Neuronal stem cell (in vitro differentiated cells): ENCODE results near the gene COPG2.

ENCODE experiments used
- DNase-seq: peaks from one replicate; pipeline ENCODE4 v3.0.0-alpha.2; 2013; ENCODE audit warnings: low spot score
- H2AFZ ChIP-seq: one replicate; pipeline ENCODE4 v1.6.1; 2013; ENCODE audit warnings: mild to moderate bottlenecking, low read length, inconsistent platforms
- H2AK5ac ChIP-seq: 2 replicates; pipeline ENCODE4 v1.6.1; 2013; ENCODE audit warnings: low read depth, mild to moderate bottlenecking, inconsistent platforms, low read length, moderate library complexity, mixed read lengths
- H2BK120ac ChIP-seq: 2 replicates; pipeline ENCODE4 v1.6.1; 2013; ENCODE audit warnings: low read depth, mild to moderate bottlenecking, inconsistent platforms, low read length, moderate library complexity, mixed read lengths
- H2BK12ac ChIP-seq: one replicate; pipeline ENCODE4 v1.6.1; 2013; ENCODE audit warnings: low read length, inconsistent platforms
- H2BK15ac ChIP-seq: 2 replicates; pipeline ENCODE4 v1.6.1; 2013; ENCODE audit warnings: mild to moderate bottlenecking, low read length, inconsistent platforms, mixed read lengths
- H2BK5ac ChIP-seq: one replicate; pipeline ENCODE4 v1.6.1; 2013; ENCODE audit warnings: inconsistent platforms, mild to moderate bottlenecking, low read length, moderate library complexity
- H3K14ac ChIP-seq: one replicate; pipeline ENCODE4 v1.6.1; 2013; ENCODE audit warnings: low read length, inconsistent platforms
- H3K18ac ChIP-seq: 2 replicates; pipeline ENCODE4 v1.6.1; 2013; ENCODE audit warnings: low read length, inconsistent platforms
- H3K23ac ChIP-seq: 2 replicates; pipeline ENCODE4 v1.6.1; 2013; ENCODE audit warnings: low read depth, mild to moderate bottlenecking, mixed read lengths, low read length, inconsistent platforms; ENCODE audit not compliant: poor library complexity
- H3K27ac ChIP-seq: replicated peaks from 3 replicates; pipeline ENCODE4 v1.5.1; 2013; ENCODE audit warnings: low read length, inconsistent platforms
- H3K27me3 ChIP-seq, 3 experiments: 2 replicates each; pipeline ENCODE4 v1.6.1; 2013; ENCODE audit warnings: low read length in 3 of 3, mild to moderate bottlenecking in 2 of 3, inconsistent platforms in 1 of 3, low read depth in 1 of 3, mixed read lengths in 1 of 3, moderate library complexity in 1 of 3; ENCODE audit not compliant: control insufficient read depth in 3 of 3, insufficient read depth in 3 of 3
- H3K36me3 ChIP-seq, 2 donors: replicated peaks in 1 of 2; 2 replicates each; pipeline ENCODE4 v1.6.1; 2013; ENCODE audit warnings: low read length in 2 of 2; ENCODE audit not compliant: control insufficient read depth in 2 of 2, insufficient read depth in 2 of 2
- H3K4ac ChIP-seq: 2 replicates; pipeline ENCODE4 v1.6.1; 2013; ENCODE audit warnings: inconsistent platforms, mild to moderate bottlenecking, low read length, moderate library complexity
- H3K4me1 ChIP-seq, 2 donors: 1 replicate in 1 of 2; 2 replicates in 1 of 2; pipeline ENCODE4 v1.6.1; 2013; ENCODE audit warnings: low read length in 2 of 2, low read depth in 1 of 2; ENCODE audit not compliant: control insufficient read depth in 2 of 2, insufficient read depth in 1 of 2
- H3K4me2 ChIP-seq: one replicate; pipeline ENCODE4 v1.6.1; 2013; ENCODE audit warnings: mild to moderate bottlenecking, low read length, inconsistent platforms; ENCODE audit not compliant: insufficient read depth, poor library complexity, severe bottlenecking
- H3K4me3 ChIP-seq, 2 donors: 2 replicates each; pipeline ENCODE4 v1.5.1; 2013; ENCODE audit warnings: low read length in 2 of 2, mild to moderate bottlenecking in 2 of 2, inconsistent platforms in 1 of 2, moderate library complexity in 1 of 2
- H3K79me1 ChIP-seq: one replicate; pipeline ENCODE4 v1.6.1; 2013; ENCODE audit warnings: low read depth, mild to moderate bottlenecking, inconsistent platforms, low read length, moderate library complexity
- H3K9ac ChIP-seq: one replicate; pipeline ENCODE4 v1.6.1; 2013; ENCODE audit warnings: mild to moderate bottlenecking, low read depth, low read length, inconsistent platforms; ENCODE audit not compliant: poor library complexity
- H3K9me3 ChIP-seq, 2 donors: replicated peaks in 1 of 2; 2 replicates each; pipeline versions ENCODE3 to v1.6.1; 2013; ENCODE audit warnings: low read length in 2 of 2, mild to moderate bottlenecking in 2 of 2, inconsistent platforms in 1 of 2, low read depth in 1 of 2, mixed read lengths in 1 of 2, moderate library complexity in 1 of 2; ENCODE audit not compliant: control insufficient read depth in 2 of 2, insufficient read depth in 1 of 2
- H4K8ac ChIP-seq: one replicate; pipeline ENCODE4 v1.6.1; 2013; ENCODE audit warnings: low read depth, mild to moderate bottlenecking, inconsistent platforms, low read length, moderate library complexity
- H4K91ac ChIP-seq: one replicate; pipeline ENCODE4 v1.6.1; 2013; ENCODE audit warnings: low read length, low read depth, mild to moderate bottlenecking, inconsistent platforms; ENCODE audit not compliant: poor library complexity
- WGBS, 2 donors: extraction: QIAGEN DNeasy Blood & Tissue Kit; methylation state at CpG; one replicate each; pipeline ENCODE4 v1.1.7; 2013; ENCODE audit warnings: missing lambda C conversion rate in 2 of 2, mixed read lengths in 1 of 2; ENCODE audit not compliant: insufficient read length in 2 of 2, insufficient replicate concordance in 1 of 2; ENCODE audit errors: extremely low coverage in 2 of 2; 5-methylcytosine and 5-hydroxymethylcytosine counted together

COPG2 gene

GRCh38 chr7:130669085-130669700 is 645 bp upstream of the COPG2 start:
- H3K27ac ChIP-seq = no peak overlapping the region
- peak overlapping the region; percentile 78 for H3K9ac ChIP-seq

GRCh38 chr7:130667593-130668257 is 823 bp downstream of the COPG2 start:
- Histone ChIP-seq H3K4me2 (peak overlapping the region; percentile 45), H2BK5ac (peak overlapping the region; percentile 7), H3K18ac (no peak overlapping the region), H3K4ac (no peak overlapping the region), H3K4me3 (peak overlapping the region; percentile 97 to 99), H2BK15ac (no peak overlapping the region), H2BK120ac (no peak overlapping the region), H3K79me1 (no peaks in the 10 kb centered on the region), H3K27me3 (no peaks in the 10 kb centered on the region), H3K9me3 (no peaks in the 10 kb centered on the region), H3K4me1 (peaks cover 0 to 10% of the 10 kb centered on the region in 2 donors), H3K14ac (peak overlapping the region; percentile 10), H4K8ac (no peak overlapping the region), H3K9ac (peak overlapping the region; percentile 90), H4K91ac (no peak overlapping the region), H3K36me3 (peaks cover 0 to 41% of the 10 kb centered on the region in 2 donors), H2BK12ac (no peak overlapping the region), H3K23ac (peak overlapping the region; percentile 92), H3K27ac (peak overlapping the region; percentile 1), H2AK5ac (no peak overlapping the region), H2AFZ (peak overlapping the region; percentile 96)
- no CpG with 5 or more reads among the region's 19 CpGs for WGBS, 2 donors
- no peak for DNase-seq

More at GRCh38 chr7:130669085-130669700, 645 bp upstream of the COPG2 start:
- no peak overlapping the region for H2BK120ac ChIP-seq
- no peak for DNase-seq
- peak overlapping the region; percentile 96 for H2AFZ ChIP-seq
- no peak overlapping the region for H4K8ac ChIP-seq
- H3K79me1 ChIP-seq = no peaks in the 10 kb centered on the region
- H3K4me2 ChIP-seq = peak overlapping the region; percentile 90
- H3K4me3 ChIP-seq = peak overlapping the region; percentile 97 to 99
- H3K27me3 ChIP-seq = no peaks in the 10 kb centered on the region
- peak overlapping the region; percentile 93 for H3K23ac ChIP-seq
- peak overlapping the region; percentile 31 for H3K14ac ChIP-seq
- peaks cover 0 to 27% of the 10 kb centered on the region in 2 donors for H3K36me3 ChIP-seq
- no peak overlapping the region for H3K4ac ChIP-seq
- H3K18ac ChIP-seq = peak overlapping the region; percentile 91
- H3K9me3 ChIP-seq = no peaks in the 10 kb centered on the region
- peaks cover 0 to 10% of the 10 kb centered on the region in 2 donors for H3K4me1 ChIP-seq
- no peak overlapping the region for H2AK5ac ChIP-seq
- no peak overlapping the region for H2BK5ac ChIP-seq
- WGBS, 2 donors = no CpG with 5 or more reads among the region's 12 CpGs
- H2BK15ac ChIP-seq = no peak overlapping the region
- no peak overlapping the region for H2BK12ac ChIP-seq
- H4K91ac ChIP-seq = no peak overlapping the region

- no peak overlapping the region for H3K4me2 ChIP-seq
- no peak overlapping the region for H4K91ac ChIP-seq
- no peak overlapping the region for H3K4me3 ChIP-seq
- no peak overlapping the region for H2BK120ac ChIP-seq
- H3K36me3 ChIP-seq = peaks cover 15 to 88% of the 10 kb centered on the region in 2 donors
- H3K14ac ChIP-seq = no peak overlapping the region
- H2BK5ac ChIP-seq = no peak overlapping the region
- no peak overlapping the region for H3K27ac ChIP-seq
- no peak overlapping the region for H3K18ac ChIP-seq
- no peak overlapping the region for H3K23ac ChIP-seq
- H4K8ac ChIP-seq = no peak overlapping the region
- H3K4ac ChIP-seq = no peak overlapping the region
- H2AK5ac ChIP-seq = no peak overlapping the region
- no peak overlapping the region for H2AFZ ChIP-seq
- H3K9me3 ChIP-seq = no peaks in the 10 kb centered on the region
- peaks cover 0 to 2% of the 10 kb centered on the region in 2 donors for H3K4me1 ChIP-seq
- no peaks in the 10 kb centered on the region for H3K27me3 ChIP-seq
- H2BK15ac ChIP-seq = no peak overlapping the region
- no peak overlapping the region for H2BK12ac ChIP-seq
- H3K79me1 ChIP-seq = no peaks in the 10 kb centered on the region
- no CpG with 5 or more reads among the region's 2 CpGs for WGBS, 2 donors
- H3K9ac ChIP-seq = no peak overlapping the region
- DNase-seq = no peak
Observed at GRCh38 chr7:130662426-130662825, 6.1 kb downstream of the COPG2 start.

DNA sequence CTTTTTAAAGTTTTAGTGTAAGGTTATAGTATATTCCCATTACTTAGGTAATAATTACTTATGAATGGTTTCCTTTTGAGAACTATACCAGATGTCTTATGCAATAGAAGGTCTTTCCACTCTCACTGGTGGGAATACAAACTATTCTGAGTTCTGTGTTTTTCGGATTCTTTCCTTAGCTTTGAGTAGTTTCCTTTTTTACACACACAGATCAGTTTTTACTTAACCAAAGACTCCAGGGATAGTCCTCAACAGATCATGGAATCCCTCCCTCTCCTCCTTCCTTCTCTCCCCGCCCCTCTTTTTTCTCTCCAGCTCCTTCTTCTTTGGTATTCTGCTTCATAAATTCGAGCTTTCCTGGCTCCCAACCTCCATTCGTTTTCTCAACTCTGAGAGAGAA is 13.3 kb downstream of the COPG2 start:
- WGBS, 2 donors = no CpG with 5 or more reads among the region's 4 CpGs
- H3K79me1 ChIP-seq = no peaks in the 10 kb centered on the region
- no peak overlapping the region for H3K18ac ChIP-seq
- no peak overlapping the region for H4K91ac ChIP-seq
- H3K27ac ChIP-seq = no peak overlapping the region
- no peaks in the 10 kb centered on the region for H3K27me3 ChIP-seq
- no peak overlapping the region for H3K9ac ChIP-seq
- H2BK15ac ChIP-seq = no peak overlapping the region
- no peak overlapping the region for H2BK5ac ChIP-seq
- H2AK5ac ChIP-seq = no peak overlapping the region
- no peak overlapping the region for H2BK120ac ChIP-seq
- no peak overlapping the region for H3K4ac ChIP-seq
- peaks cover 0 to 11% of the 10 kb centered on the region in 2 donors for H3K9me3 ChIP-seq
- H3K23ac ChIP-seq = no peak overlapping the region
- DNase-seq = no peak
- no peak overlapping the region for H4K8ac ChIP-seq
- H2BK12ac ChIP-seq = no peak overlapping the region
- no peak overlapping the region for H3K4me3 ChIP-seq
- peaks cover 4 to 82% of the 10 kb centered on the region in 2 donors for H3K36me3 ChIP-seq
- H3K4me2 ChIP-seq = no peak overlapping the region
- no peaks in the 10 kb centered on the region for H3K4me1 ChIP-seq
- no peak overlapping the region for H3K14ac ChIP-seq
- H2AFZ ChIP-seq = no peak overlapping the region
